ENCODE data around the gene CDH13.

- TF ChIP-seq ZZZ3 (IDR thresholded peaks at IDR 0.05; ENCODE audit: control insufficient read depth, insufficient read length, low read depth) (no peak), CHD2 (IDR thresholded peaks at IDR 0.05; ENCODE audit: borderline replicate concordance, low read depth, low read length) (no peak), FOXK2 (IDR thresholded peaks at IDR 0.05) (no peak), USF2 (IDR thresholded peaks at IDR 0.05; ENCODE audit: borderline replicate concordance, low read depth, low read length) (no peak), TAF1 (IDR thresholded peaks at IDR 0.05; ENCODE audit: borderline replicate concordance, low read depth, low read length) (no peak), SMC3 (IDR thresholded peaks at IDR 0.05; ENCODE audit: borderline replicate concordance, low read length) (no peak), ATF2 (IDR thresholded peaks at IDR 0.05; ENCODE audit: low read length) (no peak)
Observed at GRCh38 chr16:82735673-82736091, 108.9 kb downstream of the CDH13 start.
